Epithelial cell of esophagus (primary cell): ENCODE data around the gene ANKRD10.

ENCODE experiments used
- DNase-seq: peaks from one replicate; pipeline ENCODE4 v3.0.0; 2010; ENCODE audit warnings: low read depth
- H3K4me3 ChIP-seq: 2 replicates; pipeline ENCODE4 v1.5.1; 2011; ENCODE audit warnings: mild to moderate bottlenecking, low read length, control low read depth
- CTCF ChIP-seq: IDR thresholded peaks from 2 replicates; pipeline ENCODE4 v1.5.1; 2011; ENCODE audit warnings: low read depth, mild to moderate bottlenecking, low read length, control low read depth, inconsistent platforms; ENCODE audit not compliant: insufficient read depth; ENCODE audit errors: missing control alignments

Gene ANKRD10

GRCh38 chr13:110915057-110915873 lies at the start of gene ANKRD10:
Gene ANKRD10 (minus strand): TSS chr13:110915069. CDS start chr13:110914934, 135 bp downstream.
- peak; percentile 63 for TF ChIP-seq CTCF
- peak; percentile 97 for DNase-seq
- H3K4me3 ChIP-seq: peak within 1 kb of the TSS; percentile 81

DNA sequence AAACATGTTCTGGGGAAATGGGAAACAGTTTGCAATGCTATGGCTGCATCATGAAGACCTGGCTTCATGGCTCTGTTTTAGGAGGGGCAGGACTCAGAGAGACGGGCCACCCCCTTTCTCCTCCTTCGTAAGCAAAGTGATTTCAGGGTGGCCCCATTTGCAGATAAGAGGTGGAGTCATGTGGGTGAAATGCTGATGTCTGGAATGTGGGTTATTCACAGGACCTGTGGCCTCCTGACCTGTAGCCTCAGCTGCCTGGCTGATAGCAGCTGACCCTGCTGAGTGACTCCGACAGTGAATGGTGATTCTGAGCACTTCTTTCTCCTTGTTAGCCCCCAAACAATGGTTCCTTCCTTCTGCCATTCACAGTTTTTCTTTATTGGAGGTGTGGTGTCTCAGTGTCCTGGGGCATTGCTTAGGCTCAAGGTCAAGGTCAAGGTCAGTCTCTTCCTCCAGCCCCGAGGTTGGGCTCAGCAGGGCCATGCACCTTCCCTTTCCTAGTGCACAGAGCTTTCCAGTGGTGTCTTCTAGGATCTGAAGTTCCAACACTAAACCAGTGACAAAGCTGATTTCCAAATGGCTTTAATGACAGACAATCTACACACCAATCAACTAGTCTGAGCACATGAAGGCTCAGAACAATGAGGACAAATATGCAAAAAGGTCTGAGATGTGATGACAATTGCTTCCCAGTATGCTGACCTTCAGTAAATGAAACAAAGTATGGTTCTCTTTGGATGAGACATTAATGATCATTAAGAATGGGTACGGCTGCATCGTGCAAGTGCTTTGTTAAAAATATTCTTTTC lies 49.6 kb upstream of the ANKRD10 start:
- no peak for DNase-seq
- H3K4me3 ChIP-seq: no peak overlapping the region
- TF ChIP-seq CTCF: no peak

DNA sequence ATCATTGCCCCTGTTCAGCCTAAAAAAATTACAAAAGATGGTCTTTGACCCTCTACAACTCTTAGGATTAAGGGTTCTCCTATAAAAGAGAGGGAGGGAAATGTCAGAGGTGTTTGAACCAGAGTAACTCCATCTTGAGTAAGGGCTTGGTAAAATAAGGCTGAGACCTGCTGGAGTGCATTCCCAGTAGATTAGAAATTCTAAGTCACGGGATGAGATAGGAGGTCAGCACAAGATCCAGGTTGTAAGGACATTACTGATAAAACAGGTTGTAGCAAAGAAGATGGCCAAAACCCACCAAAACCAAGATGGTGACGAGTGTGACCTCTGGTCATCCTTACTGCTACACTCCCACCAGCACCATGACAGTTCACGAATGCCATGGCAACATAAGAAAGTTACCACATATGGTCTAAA lies 48.7 kb upstream of the ANKRD10 start:
- H3K4me3 ChIP-seq: no peak overlapping the region
- TF ChIP-seq CTCF: no peak
- no peak for DNase-seq

DNA sequence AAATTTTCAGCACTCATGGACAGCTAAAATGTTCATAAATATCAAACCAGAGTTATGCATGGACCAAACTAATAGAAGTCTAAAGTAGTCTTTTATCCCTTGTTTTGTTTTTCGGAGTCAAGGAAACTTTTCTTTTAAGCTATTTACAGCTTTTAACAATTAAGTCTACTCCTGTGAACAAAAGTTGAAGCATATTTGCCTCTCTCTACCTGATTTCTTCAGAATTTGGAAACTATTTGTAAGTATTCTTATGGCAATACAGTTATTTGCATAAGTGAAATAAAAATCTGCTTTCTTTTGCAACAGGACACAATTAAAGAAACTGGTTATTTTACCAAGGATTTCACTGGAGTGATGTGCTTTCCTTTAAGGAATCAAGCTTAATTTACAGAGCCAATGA lies 47.1 kb upstream of the ANKRD10 start:
- no peak for DNase-seq
- H3K4me3 ChIP-seq: no peak overlapping the region
- no peak for TF ChIP-seq CTCF

GRCh38 chr13:110960204-110960603 lies 45.3 kb upstream of the ANKRD10 start:
- no peak for DNase-seq
- no peak for TF ChIP-seq CTCF
- no peak overlapping the region for H3K4me3 ChIP-seq

- DNase-seq: no peak
- no peak for TF ChIP-seq CTCF
- H3K4me3 ChIP-seq: no peak overlapping the region
Measured at GRCh38 chr13:110957931-110958330, 43.1 kb upstream of the ANKRD10 start.
